ENCODE data around the gene COLEC12. TPM values are rescaled to one million over a fixed set of nuclear protein-coding genes. Genes with fewer than 3 reads are reported as not detected.

Gene COLEC12
- total RNA-seq, 1 experiment from 2014 or later, result 8.9 TPM

DNA sequence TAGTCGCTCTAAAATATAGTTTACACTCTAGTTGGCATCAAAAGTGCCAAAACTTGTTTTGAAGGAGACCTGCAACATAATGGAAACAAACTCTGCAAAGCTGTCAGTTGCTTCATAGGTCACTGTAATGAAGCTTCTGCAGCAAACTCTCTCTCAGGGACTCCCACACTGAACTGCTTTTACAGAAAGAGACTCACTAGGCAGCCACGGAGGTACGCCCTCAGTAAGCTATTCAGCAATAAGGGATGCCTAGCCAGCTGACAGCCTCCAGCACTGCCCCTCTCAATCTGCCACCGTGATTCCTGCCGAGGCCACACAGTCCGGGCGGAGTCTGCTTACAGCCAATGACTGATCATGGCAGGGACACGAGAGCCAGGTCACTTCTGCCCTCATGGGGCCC is 51.1 kb downstream of the COLEC12 start:
- Histone ChIP-seq H3K27me3 (ENCODE audit: control insufficient read depth, insufficient read depth, low read length) (no peaks in the 10 kb centered on the region), H3K36me3 (replicated peaks; ENCODE audit: control insufficient read depth, insufficient read depth, low read length) (no peaks in the 10 kb centered on the region), H3K4me3 (ENCODE audit: insufficient read depth, low read depth, low read length) (no peak overlapping the region)
- DNase-seq, result no peak

DNA sequence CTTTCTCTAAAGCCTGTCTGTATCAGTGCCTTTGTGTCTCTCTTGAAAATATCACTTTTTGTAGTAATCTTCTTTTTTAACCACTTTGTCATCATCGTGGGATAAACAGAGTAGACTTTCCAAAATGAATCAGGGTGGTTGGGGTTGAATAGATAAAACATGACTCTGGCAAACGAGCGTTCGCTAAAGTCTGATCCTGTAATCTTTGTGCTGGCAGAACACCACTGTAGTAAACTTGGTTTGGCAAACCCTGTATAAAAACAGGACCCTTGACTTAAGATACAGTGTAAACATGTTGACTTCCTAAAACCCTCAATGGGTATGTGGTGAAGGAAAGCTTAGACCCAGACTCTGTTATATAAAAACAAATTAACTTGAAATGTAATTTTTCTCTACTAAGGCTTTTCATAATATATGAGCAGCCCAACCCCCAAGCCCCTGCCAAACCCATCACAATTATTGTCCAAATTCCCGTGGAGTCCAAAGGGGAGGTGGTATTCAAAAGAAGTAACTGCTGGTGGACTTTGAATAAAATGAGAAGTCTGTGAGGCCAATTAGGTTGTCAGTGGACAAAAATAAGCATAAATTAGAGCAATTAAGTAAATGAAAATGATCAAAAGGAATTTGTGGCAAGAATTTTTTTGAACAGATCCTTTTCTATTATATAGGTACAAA is 52.2 kb downstream of the COLEC12 start:
- H3K4me3 ChIP-seq (ENCODE audit: insufficient read depth, low read depth, low read length), result no peak overlapping the region
- H3K36me3 ChIP-seq (replicated peaks; ENCODE audit: control insufficient read depth, insufficient read depth, low read length), result no peaks in the 10 kb centered on the region
- DNase-seq, result no peak
- no peaks in the 10 kb centered on the region for H3K27me3 ChIP-seq (ENCODE audit: control insufficient read depth, insufficient read depth, low read length)

DNA sequence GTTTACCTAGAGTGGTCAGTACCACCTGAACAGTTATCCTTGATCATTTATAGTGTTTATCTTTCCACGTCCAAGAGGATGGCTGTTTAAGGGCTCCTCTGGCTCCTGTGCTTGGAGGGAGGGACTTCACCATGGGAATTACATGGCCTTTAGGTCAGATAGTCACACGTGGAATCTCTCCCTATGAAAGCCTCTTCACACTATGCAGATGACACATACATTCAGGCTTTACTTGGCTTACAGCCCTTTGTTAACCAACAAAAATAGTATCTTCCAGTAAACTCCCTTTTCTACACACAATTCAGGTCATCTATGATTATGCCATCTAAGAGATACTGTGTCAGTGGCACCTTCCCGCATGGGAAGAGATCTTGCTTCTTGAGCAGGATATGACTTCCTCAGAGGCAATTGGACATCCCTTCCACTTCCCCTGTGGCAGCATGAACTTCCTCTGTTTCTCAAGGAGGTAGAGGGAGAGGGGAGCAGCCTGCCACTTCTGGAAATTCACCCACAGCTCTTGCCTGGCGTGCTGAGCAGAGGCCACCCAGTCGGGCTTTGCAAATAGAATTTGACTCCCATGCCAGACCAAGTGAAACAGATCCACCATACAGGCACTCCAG is 53.5 kb downstream of the COLEC12 start:
- no peak for DNase-seq
- no peak overlapping the region for H3K4me3 ChIP-seq (ENCODE audit: insufficient read depth, low read depth, low read length)
- H3K27me3 ChIP-seq (ENCODE audit: control insufficient read depth, insufficient read depth, low read length), result no peaks in the 10 kb centered on the region
- no peaks in the 10 kb centered on the region for H3K36me3 ChIP-seq (replicated peaks; ENCODE audit: control insufficient read depth, insufficient read depth, low read length)

DNA sequence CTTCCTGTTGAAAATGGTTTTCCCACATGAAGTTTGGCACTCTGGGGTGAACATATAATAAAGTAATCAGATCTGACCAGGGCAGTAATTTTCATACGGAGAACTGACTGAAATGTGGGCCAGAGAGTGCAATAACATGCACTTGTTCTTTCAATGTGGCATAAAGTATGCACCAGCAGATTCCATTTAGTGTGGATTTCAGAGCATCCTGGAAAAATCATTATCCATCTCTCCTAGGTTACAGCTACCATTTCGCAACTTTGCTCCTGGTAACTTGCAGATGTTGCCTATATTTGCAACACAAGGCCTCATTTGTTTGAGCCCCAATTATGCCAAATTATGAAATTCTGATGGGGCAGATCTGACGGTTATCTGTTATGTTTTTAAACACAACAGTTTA is 55.4 kb downstream of the COLEC12 start:
- H3K27me3 ChIP-seq (ENCODE audit: control insufficient read depth, insufficient read depth, low read length), result no peaks in the 10 kb centered on the region
- no peak for DNase-seq
- H3K4me3 ChIP-seq (ENCODE audit: insufficient read depth, low read depth, low read length), result no peak overlapping the region

DNA sequence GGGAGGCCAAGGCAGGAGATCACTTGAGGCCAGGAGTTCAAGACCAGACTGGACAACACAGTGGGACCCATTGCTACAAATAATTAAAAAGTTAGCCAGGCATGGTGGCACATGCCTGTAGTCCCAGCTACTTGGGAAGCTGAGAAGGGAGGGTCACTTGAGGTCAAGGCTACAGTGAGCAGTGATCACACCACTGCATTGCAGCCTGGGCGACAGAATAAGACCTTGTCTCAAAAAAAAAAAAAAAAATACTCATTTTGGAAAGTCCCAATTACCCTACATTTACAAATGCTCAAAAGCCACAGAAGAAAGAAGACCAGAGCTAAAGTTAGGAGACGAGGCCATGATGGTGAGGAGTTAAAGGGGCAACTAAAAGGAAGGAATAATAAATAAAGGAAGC is 61.9 kb downstream of the COLEC12 start:
- no peaks in the 10 kb centered on the region for H3K27me3 ChIP-seq (ENCODE audit: control insufficient read depth, insufficient read depth, low read length)

More for the DNA sequence above, 55.4 kb downstream of the COLEC12 start:
- no peaks in the 10 kb centered on the region for H3K36me3 ChIP-seq (replicated peaks; ENCODE audit: control insufficient read depth, insufficient read depth, low read length)

DNA sequence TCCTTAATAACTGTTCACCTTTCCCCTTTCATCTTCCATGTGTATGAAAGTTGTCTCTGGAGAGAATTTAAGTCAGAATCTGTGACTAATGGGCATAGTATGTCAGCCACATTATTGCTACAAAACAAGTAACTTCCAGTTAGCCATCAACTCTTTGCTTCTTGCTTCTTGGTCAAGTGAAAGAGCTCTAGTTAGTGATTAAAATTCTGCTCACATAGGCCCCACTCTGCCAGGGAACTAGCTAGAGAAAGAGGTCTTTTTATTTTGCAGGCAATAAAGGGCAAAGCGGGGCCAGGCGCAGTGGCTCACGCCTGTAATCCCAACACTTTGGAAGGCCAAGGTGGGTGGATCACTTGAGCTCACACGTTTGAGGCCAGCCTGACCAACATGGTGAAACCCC is 64.6 kb downstream of the COLEC12 start:
- no peak overlapping the region for H3K4me3 ChIP-seq (ENCODE audit: insufficient read depth, low read depth, low read length)
- no peak for DNase-seq
- H3K27me3 ChIP-seq (ENCODE audit: control insufficient read depth, insufficient read depth, low read length), result no peaks in the 10 kb centered on the region
- H3K36me3 ChIP-seq (replicated peaks; ENCODE audit: control insufficient read depth, insufficient read depth, low read length), result no peaks in the 10 kb centered on the region

More for the DNA sequence above, 61.9 kb downstream of the COLEC12 start:
- H3K4me3 ChIP-seq (ENCODE audit: insufficient read depth, low read depth, low read length), result no peak overlapping the region
- no peak for DNase-seq
- no peaks in the 10 kb centered on the region for H3K36me3 ChIP-seq (replicated peaks; ENCODE audit: control insufficient read depth, insufficient read depth, low read length)

DNA sequence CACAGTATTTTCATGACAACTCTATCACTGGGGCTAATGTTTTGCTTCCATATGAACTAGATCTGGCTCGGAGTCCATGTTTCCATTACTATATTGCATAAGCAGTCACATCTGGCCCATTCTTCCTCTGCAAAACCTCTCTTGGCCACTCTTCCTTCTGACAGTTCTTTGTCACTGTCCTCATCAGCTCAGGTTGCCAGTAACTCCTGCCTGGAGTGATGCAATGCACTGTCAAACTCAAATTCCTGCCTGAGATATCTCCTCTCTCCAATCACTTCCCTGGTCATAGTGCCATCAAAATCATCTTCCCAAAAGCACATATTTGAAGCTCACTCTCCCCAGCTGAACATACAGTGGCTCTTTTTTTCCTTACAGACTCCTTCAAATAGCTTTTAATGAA is 66.1 kb downstream of the COLEC12 start:
- Histone ChIP-seq H3K27me3 (ENCODE audit: control insufficient read depth, insufficient read depth, low read length) (no peaks in the 10 kb centered on the region), H3K36me3 (replicated peaks; ENCODE audit: control insufficient read depth, insufficient read depth, low read length) (no peaks in the 10 kb centered on the region), H3K4me3 (ENCODE audit: insufficient read depth, low read depth, low read length) (no peak overlapping the region)
- DNase-seq, result no peak

DNA sequence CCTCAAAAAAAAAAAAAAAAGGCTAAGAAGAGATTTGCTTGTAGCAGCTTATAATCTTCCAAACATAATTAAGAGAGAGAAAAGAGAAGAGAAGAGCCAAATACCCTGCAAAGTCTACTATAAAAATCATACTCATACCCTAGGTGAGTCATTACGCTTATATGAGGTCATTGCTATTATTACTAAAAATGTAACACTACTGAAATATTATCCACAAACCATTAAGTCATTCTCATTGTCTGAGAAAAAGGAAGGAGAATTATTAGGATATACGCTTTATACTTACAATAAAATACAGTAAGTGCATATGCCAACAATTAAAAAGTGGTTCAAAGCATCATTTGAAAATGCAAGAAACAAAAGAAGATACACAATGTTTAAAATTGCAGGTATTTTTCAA is 66.5 kb downstream of the COLEC12 start:
- DNase-seq, result no peak
- Histone ChIP-seq H3K27me3 (ENCODE audit: control insufficient read depth, insufficient read depth, low read length) (no peaks in the 10 kb centered on the region), H3K36me3 (replicated peaks; ENCODE audit: control insufficient read depth, insufficient read depth, low read length) (no peaks in the 10 kb centered on the region), H3K4me3 (ENCODE audit: insufficient read depth, low read depth, low read length) (no peak overlapping the region)

DNA sequence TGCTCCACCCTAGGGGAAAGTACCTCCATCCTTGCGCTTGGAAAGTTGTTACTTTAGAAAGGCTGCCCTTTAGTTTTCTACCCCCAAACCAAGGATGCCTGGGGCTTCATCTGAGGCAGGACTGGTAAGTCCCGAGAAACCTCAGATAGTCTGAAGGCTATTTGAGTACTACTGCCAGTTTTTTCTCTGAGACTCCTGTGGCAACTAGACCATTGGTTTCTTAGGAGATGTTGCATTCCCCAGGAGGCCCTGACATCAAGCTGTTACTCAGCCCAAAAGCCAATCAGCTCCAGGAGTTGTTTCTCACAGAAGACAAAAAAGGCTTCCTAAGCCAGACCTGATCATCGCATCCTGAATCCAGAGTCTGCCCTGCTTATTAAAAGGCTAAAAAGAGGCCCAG is 67.2 kb downstream of the COLEC12 start:
- Histone ChIP-seq H3K4me3 (ENCODE audit: insufficient read depth, low read depth, low read length) (no peak overlapping the region), H3K27me3 (ENCODE audit: control insufficient read depth, insufficient read depth, low read length) (no peaks in the 10 kb centered on the region), H3K36me3 (replicated peaks; ENCODE audit: control insufficient read depth, insufficient read depth, low read length) (no peaks in the 10 kb centered on the region)
- no peak for DNase-seq

DNA sequence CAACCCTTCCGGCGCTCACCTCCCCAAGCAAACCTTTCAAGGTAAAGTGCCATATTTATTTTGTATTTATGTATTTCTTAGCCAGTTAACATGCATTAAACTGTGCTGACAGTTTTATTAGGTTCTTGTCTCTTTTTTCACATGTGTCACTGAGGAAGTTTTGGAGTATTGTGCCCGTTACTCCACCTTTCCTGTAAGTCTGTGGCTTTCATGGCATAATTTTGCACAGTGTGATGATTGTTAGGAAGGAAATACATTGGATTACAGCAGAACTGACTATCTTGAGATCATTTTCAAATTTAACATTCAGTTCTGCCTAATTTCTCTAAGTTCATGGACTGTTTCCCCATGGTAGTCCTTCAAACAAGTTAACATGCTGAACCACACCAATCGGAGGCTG is 67.7 kb downstream of the COLEC12 start:
- Histone ChIP-seq H3K27me3 (ENCODE audit: control insufficient read depth, insufficient read depth, low read length) (no peaks in the 10 kb centered on the region), H3K36me3 (replicated peaks; ENCODE audit: control insufficient read depth, insufficient read depth, low read length) (no peaks in the 10 kb centered on the region), H3K4me3 (ENCODE audit: insufficient read depth, low read depth, low read length) (no peak overlapping the region)
- no peak for DNase-seq

DNA sequence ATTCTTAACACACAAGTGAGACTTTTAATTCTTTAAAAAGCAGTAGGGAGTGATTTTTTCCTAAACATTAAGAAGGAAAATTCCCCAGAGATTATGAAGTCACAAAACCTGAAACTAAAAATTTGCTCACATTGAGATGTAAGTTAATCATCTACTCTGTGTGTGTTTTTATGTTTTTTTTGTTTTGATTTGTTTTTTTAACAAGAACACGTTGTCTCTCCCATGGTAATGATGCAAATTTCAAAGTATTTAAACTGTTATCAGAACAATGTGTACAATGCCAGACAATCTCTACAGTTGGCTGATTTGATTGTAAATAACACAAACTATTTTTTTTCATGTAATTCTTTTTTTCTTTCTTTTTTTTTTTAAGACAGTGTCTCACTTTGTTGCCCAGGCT is 71.5 kb downstream of the COLEC12 start:
- no peak for DNase-seq
- Histone ChIP-seq H3K4me3 (ENCODE audit: insufficient read depth, low read depth, low read length) (no peak overlapping the region), H3K27me3 (ENCODE audit: control insufficient read depth, insufficient read depth, low read length) (no peaks in the 10 kb centered on the region), H3K36me3 (replicated peaks; ENCODE audit: control insufficient read depth, insufficient read depth, low read length) (no peaks in the 10 kb centered on the region)

DNA sequence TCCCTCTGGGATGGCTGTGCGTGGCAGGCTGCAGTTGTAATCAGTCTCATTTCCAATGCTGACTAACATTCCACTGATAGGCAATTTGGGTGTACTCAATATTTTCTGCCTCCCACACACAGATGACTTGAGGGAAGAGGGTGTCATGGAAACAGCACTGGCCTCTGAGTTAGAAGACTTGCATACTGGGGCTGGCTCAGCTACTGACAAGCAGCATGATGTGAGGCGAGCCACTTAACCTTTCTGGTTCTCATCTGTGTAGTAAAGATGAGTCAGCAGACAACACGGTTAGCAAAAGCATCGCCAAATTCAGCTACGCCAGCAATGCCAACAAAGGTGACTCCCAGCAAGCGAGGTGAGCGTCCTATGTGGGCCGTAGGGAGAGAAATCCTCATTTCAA is 73.5 kb downstream of the COLEC12 start:
- H3K4me3 ChIP-seq (ENCODE audit: insufficient read depth, low read depth, low read length), result no peak overlapping the region
- DNase-seq, result no peak
- no peaks in the 10 kb centered on the region for H3K27me3 ChIP-seq (ENCODE audit: control insufficient read depth, insufficient read depth, low read length)
- H3K36me3 ChIP-seq (replicated peaks; ENCODE audit: control insufficient read depth, insufficient read depth, low read length), result no peaks in the 10 kb centered on the region

DNA sequence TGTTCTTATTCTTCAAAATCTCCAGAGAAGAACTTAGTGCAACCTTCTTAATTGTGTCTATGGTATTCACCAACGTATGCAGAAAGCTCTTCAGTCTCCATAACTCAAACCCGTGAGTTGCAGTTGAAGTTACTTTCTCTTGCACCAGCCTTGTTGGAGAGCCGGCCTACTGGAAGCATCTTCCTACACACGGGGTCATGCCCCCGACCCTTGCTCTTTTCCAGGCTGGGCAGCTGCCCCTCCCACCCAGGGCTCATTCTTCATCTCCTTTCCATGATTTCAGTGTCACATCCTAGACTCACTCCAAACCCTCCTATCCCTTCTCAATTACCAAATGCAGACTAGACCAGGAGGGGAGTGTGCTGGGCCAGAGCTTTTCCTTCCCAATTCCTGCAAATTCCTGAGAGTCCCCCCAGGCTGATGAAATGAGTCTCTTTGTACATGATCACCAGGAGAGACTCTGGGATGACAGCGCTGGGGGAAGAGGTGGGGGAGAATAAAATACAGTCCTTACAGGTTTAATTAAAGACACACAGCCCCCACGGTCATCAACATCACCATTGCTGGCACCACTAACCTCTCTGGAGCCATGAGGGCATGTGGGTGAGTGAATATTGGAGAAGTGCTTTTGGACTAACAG is 75.3 kb downstream of the COLEC12 start:
- H3K4me3 ChIP-seq (ENCODE audit: insufficient read depth, low read depth, low read length), result no peak overlapping the region
- H3K36me3 ChIP-seq (replicated peaks; ENCODE audit: control insufficient read depth, insufficient read depth, low read length), result no peaks in the 10 kb centered on the region
- DNase-seq, result no peak
- H3K27me3 ChIP-seq (ENCODE audit: control insufficient read depth, insufficient read depth, low read length), result no peaks in the 10 kb centered on the region

DNA sequence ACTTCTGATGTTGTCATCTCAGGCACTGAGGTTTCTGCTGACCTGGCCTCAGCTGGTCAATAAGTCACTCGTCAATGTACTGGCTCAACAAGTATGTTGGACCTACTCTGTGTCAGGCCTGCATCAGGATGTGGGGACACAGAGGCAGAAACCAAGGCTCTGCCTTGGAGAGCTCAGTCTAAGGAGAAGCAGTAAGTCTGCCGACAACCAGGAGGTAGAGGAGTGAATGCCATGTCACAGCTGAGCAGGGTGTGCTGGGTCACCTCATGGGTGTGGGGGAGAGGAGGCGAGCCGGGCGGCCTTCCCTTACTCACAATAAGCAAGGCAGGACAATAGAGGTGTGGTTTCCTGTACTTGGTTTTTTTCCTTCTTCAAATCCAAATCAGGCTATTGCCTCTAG is 75.8 kb downstream of the COLEC12 start:
- no peak for DNase-seq
- no peak overlapping the region for H3K4me3 ChIP-seq (ENCODE audit: insufficient read depth, low read depth, low read length)
- H3K36me3 ChIP-seq (replicated peaks; ENCODE audit: control insufficient read depth, insufficient read depth, low read length), result no peaks in the 10 kb centered on the region
- no peaks in the 10 kb centered on the region for H3K27me3 ChIP-seq (ENCODE audit: control insufficient read depth, insufficient read depth, low read length)

DNA sequence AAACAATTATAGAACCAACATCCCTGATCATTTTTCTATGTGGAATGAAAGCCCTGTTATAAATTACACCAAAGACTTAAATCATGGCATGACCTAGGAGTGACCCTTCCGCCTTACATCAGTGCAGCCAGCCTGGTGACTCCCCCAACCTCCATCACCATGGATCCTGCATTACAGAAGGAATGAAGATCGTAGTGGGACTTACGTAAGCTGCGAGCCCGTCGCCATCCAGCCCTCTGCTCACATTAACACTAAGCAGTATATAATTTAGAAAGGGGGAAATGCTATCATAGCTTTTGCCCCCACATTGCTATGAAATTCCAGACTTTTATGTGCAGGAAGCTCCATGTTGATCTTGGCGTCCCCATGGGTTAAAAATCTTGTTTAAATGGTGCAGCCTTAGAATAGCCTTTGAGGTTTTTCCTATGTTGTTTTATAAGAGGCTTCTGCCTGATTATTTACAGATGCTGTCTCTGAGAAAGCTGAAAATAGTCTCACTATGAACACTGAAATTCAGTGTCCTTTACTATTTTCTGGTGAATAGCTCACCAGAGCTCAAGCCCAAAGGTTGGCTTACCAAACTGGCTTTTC is 76.3 kb downstream of the COLEC12 start:
- DNase-seq, result no peak
- no peaks in the 10 kb centered on the region for H3K27me3 ChIP-seq (ENCODE audit: control insufficient read depth, insufficient read depth, low read length)
- no peaks in the 10 kb centered on the region for H3K36me3 ChIP-seq (replicated peaks; ENCODE audit: control insufficient read depth, insufficient read depth, low read length)
- H3K4me3 ChIP-seq (ENCODE audit: insufficient read depth, low read depth, low read length), result no peak overlapping the region
